ENCODE measurements around the gene GDPD4.

DNA sequence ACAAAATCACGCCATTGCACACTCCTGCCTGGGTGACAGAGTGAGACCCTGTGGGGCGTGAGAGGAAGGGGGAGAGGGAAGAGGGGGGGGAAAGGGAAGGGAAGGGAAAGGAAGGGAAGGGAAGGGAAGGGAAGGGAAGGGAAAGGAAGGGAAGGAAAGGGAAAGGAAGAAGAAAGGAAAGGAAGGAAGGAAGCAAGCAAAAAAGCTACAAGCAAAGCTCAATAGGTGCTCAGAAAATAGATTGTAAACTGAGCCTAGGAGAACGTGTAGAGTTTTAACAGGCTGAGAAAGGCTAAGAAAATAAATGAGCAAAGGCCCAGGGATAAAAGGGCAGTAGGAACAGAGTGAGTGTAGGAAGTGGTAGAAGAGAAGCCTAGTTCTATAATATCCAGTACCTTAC is 30.8 kb upstream of the GDPD4 start:
- TF ChIP-seq, protein P1, sequence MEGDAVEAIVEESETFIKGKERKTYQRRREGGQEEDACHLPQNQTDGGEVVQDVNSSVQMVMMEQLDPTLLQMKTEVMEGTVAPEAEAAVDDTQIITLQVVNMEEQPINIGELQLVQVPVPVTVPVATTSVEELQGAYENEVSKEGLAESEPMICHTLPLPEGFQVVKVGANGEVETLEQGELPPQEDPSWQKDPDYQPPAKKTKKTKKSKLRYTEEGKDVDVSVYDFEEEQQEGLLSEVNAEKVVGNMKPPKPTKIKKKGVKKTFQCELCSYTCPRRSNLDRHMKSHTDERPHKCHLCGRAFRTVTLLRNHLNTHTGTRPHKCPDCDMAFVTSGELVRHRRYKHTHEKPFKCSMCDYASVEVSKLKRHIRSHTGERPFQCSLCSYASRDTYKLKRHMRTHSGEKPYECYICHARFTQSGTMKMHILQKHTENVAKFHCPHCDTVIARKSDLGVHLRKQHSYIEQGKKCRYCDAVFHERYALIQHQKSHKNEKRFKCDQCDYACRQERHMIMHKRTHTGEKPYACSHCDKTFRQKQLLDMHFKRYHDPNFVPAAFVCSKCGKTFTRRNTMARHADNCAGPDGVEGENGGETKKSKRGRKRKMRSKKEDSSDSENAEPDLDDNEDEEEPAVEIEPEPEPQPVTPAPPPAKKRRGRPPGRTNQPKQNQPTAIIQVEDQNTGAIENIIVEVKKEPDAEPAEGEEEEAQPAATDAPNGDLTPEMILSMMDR (conservative IDR thresholded peaks at IDR 0.05; ENCODE audit: low read length), result no peak
- no peak for TF ChIP-seq EZH2phosphoT487 (IDR thresholded peaks at IDR 0.05; ENCODE audit: borderline replicate concordance)
